ENCODE measurements around the gene CCIN.

Gene CCIN

DNA sequence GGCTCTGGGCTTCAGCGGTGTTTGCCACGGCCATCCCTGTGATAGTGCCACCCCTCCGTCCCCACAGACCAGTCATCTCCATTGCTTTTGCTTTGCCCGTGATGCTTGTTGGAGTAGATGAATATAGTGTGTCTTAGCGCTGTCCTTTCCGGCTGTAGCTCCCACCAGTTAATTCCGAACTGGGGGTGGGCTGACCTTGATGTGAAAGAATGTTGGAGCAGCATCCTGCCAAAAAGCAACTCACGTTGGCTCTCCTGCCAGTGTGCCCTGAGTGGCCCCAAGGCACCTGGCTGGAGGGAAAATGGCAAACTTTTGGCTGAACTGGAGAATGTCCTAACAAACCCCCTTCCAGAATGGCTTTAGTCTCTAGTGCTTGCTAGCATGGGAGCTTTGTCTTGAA lies 41.5 kb downstream of the CCIN start:
- in situ Hi-C loops (cut with HindIII; ENCODE audit: low sequenced_read_pairs), result no loop called here
- DNase-seq (ENCODE audit: low read depth), result no peak
- H3K4me3 ChIP-seq (ENCODE audit: low read depth, low read length), result no peak overlapping the region
- TF ChIP-seq, protein P1, sequence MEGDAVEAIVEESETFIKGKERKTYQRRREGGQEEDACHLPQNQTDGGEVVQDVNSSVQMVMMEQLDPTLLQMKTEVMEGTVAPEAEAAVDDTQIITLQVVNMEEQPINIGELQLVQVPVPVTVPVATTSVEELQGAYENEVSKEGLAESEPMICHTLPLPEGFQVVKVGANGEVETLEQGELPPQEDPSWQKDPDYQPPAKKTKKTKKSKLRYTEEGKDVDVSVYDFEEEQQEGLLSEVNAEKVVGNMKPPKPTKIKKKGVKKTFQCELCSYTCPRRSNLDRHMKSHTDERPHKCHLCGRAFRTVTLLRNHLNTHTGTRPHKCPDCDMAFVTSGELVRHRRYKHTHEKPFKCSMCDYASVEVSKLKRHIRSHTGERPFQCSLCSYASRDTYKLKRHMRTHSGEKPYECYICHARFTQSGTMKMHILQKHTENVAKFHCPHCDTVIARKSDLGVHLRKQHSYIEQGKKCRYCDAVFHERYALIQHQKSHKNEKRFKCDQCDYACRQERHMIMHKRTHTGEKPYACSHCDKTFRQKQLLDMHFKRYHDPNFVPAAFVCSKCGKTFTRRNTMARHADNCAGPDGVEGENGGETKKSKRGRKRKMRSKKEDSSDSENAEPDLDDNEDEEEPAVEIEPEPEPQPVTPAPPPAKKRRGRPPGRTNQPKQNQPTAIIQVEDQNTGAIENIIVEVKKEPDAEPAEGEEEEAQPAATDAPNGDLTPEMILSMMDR (IDR thresholded peaks at IDR 0.05; ENCODE audit: low read depth, low read length, missing control alignments), result no peak

- DNase-seq (ENCODE audit: low read depth), result no peak
- in situ Hi-C loops (cut with HindIII; ENCODE audit: low sequenced_read_pairs), result no loop called here
- TF ChIP-seq, protein P1 (IDR thresholded peaks at IDR 0.05; ENCODE audit: low read depth, low read length, missing control alignments), result no peak
- no peak overlapping the region for H3K4me3 ChIP-seq (ENCODE audit: low read depth, low read length)
Observed at GRCh38 chr9:36211510-36211909, 42.3 kb downstream of the CCIN start.

- in situ Hi-C loops (cut with HindIII; ENCODE audit: low sequenced_read_pairs), result no loop called here
- DNase-seq (ENCODE audit: low read depth), result no peak
- TF ChIP-seq, protein P1 (IDR thresholded peaks at IDR 0.05; ENCODE audit: low read depth, low read length, missing control alignments), result no peak
- H3K4me3 ChIP-seq (ENCODE audit: low read depth, low read length), result no peak overlapping the region
Observed at GRCh38 chr9:36213387-36213786, 44.2 kb downstream of the CCIN start.

DNA sequence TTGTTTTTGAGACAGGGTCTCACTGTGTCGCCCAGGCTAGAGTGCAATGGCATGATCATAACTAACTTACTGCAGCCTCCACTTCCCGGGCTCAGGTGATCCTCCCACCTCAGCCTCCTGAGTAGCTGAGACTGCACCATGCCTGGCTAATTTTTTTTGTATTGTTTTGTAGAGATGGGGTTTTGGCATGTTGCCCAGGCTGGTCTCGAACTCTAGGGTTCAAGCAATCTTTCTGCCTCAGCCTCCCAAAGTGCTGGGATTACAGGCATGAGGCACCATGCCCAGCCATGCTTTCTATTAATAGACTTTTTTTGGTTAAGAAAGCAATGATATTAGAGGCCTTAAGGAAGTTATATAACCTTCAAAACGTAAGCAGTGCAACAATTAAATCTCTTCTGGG lies 44.8 kb downstream of the CCIN start:
- DNase-seq (ENCODE audit: low read depth), result no peak
- TF ChIP-seq, protein P1 (IDR thresholded peaks at IDR 0.05; ENCODE audit: low read depth, low read length, missing control alignments), result no peak
- in situ Hi-C loops (cut with HindIII; ENCODE audit: low sequenced_read_pairs), result no loop called here
- no peak overlapping the region for H3K4me3 ChIP-seq (ENCODE audit: low read depth, low read length)

- in situ Hi-C loops (cut with HindIII; ENCODE audit: low sequenced_read_pairs), result no loop called here
- no peak for DNase-seq (ENCODE audit: low read depth)
Observed at GRCh38 chr9:36214571-36214970, 45.4 kb downstream of the CCIN start.

GRCh38 chr9:36217256-36217968 lies 48.2 kb downstream of the CCIN start:
- DNase-seq (ENCODE audit: low read depth), result no peak
- no peak overlapping the region for H3K4me3 ChIP-seq (ENCODE audit: low read depth, low read length)
- in situ Hi-C loops (cut with HindIII; ENCODE audit: low sequenced_read_pairs), result no loop called here
- TF ChIP-seq, protein P1 (IDR thresholded peaks at IDR 0.05; ENCODE audit: low read depth, low read length, missing control alignments), result no peak

More at GRCh38 chr9:36214571-36214970, 45.4 kb downstream of the CCIN start:
- TF ChIP-seq, protein P1 (IDR thresholded peaks at IDR 0.05; ENCODE audit: low read depth, low read length, missing control alignments), result no peak
- H3K4me3 ChIP-seq (ENCODE audit: low read depth, low read length), result no peak overlapping the region

Measured in astrocyte of the cerebellum (primary cell).